Measurements from ENCODE around the gene MEFV.

The MEFV gene

DNA sequence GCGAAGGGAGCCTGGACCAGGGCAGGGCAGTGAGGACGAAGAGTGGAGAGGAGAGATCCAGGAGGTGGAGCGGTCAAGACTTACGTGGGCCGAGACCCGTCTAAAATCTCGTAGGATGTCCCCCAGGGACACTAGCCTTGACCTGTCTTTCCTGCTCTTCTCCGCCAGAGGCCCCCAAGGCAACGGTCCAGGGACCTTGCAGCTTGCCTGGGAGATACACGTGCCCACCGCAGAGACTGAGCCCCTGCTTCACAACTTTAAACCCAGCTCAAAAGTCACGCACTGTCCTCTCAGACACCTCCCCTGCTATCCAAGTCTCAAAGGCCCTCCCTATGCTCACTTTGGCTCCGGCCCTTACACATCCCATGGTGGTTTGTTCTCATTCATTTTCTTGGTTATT lies 39.4 kb upstream of the MEFV start:
- Histone ChIP-seq H4K20me1 (ENCODE audit: insufficient read depth) (no peaks in the 10 kb centered on the region), H3K4me1 (ENCODE audit: low read depth, poor library complexity, severe bottlenecking) (no peaks in the 10 kb centered on the region), H3K27ac (no peak overlapping the region), H3K4me2 (no peak overlapping the region), H3K27me3 (ENCODE audit: insufficient read depth, low read depth) (peaks cover 3% of the 10 kb centered on the region; the same call in 1 of the 2 replicates), H3K36me3 (ENCODE audit: insufficient read depth) (peaks cover 11% of the 10 kb centered on the region; the same call in 1 of the 2 replicates), H3K4me3 (IDR thresholded peaks at IDR 0.05; ENCODE audit: insufficient read depth, low read depth, low read length) (no peak overlapping the region), H3K79me2 (ENCODE audit: insufficient read depth, low read depth) (no peaks in the 10 kb centered on the region), H3K9ac (no peak overlapping the region), H2AFZ (ENCODE audit: low read depth) (no peak overlapping the region)
- TF ChIP-seq, protein P1, sequence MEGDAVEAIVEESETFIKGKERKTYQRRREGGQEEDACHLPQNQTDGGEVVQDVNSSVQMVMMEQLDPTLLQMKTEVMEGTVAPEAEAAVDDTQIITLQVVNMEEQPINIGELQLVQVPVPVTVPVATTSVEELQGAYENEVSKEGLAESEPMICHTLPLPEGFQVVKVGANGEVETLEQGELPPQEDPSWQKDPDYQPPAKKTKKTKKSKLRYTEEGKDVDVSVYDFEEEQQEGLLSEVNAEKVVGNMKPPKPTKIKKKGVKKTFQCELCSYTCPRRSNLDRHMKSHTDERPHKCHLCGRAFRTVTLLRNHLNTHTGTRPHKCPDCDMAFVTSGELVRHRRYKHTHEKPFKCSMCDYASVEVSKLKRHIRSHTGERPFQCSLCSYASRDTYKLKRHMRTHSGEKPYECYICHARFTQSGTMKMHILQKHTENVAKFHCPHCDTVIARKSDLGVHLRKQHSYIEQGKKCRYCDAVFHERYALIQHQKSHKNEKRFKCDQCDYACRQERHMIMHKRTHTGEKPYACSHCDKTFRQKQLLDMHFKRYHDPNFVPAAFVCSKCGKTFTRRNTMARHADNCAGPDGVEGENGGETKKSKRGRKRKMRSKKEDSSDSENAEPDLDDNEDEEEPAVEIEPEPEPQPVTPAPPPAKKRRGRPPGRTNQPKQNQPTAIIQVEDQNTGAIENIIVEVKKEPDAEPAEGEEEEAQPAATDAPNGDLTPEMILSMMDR (conservative IDR thresholded peaks at IDR 0.05; ENCODE audit: low read depth, low read length), result no peak

DNA sequence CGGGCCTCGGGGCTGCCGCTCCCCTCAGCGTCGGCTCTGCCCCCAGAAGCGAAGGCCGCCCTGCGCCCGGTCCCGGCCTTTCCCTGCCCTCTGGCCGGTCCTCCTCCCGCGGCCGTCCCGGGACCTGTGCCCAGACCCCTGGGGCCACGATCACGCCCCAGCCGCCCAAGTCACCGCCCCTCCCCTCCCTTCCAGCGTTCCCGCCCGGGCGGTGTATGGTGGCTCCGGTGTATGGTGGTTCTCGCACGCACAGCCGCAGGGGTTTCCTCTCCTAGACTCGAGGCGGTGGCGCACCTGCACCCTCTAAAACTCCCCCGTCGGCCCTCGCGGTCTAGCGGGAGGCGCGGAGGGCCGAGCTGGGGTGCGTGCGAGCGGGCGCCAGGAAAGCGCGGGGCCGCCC lies 38.8 kb upstream of the MEFV start:
- H3K4me2 ChIP-seq, result no peak overlapping the region
- H3K27ac ChIP-seq, result no peak overlapping the region
- TF ChIP-seq, protein P1 (conservative IDR thresholded peaks at IDR 0.05; ENCODE audit: low read depth, low read length), result no peak
- H3K4me3 ChIP-seq (IDR thresholded peaks at IDR 0.05; ENCODE audit: insufficient read depth, low read depth, low read length), result no peak overlapping the region
- H2AFZ ChIP-seq (ENCODE audit: low read depth), result no peak overlapping the region
- H3K79me2 ChIP-seq (ENCODE audit: insufficient read depth, low read depth), result peaks cover under 1% of the 10 kb centered on the region; the same call in 1 of the 2 replicates
- no peaks in the 10 kb centered on the region for H3K4me1 ChIP-seq (ENCODE audit: low read depth, poor library complexity, severe bottlenecking)
- peaks cover 3% of the 10 kb centered on the region; the same call in 1 of the 2 replicates for H3K27me3 ChIP-seq (ENCODE audit: insufficient read depth, low read depth)
- H3K36me3 ChIP-seq (ENCODE audit: insufficient read depth), result peaks cover 17% of the 10 kb centered on the region; the same call in 1 of the 2 replicates
- no peaks in the 10 kb centered on the region for H4K20me1 ChIP-seq (ENCODE audit: insufficient read depth)
- H3K9ac ChIP-seq, result no peak overlapping the region

GRCh38 chr16:3292604-3293003 lies 36.2 kb upstream of the MEFV start:
- Histone ChIP-seq H3K9ac (no peak overlapping the region), H3K4me1 (ENCODE audit: low read depth, poor library complexity, severe bottlenecking) (no peaks in the 10 kb centered on the region), H3K27ac (no peak overlapping the region), H3K36me3 (ENCODE audit: insufficient read depth) (peaks cover 31% of the 10 kb centered on the region), H4K20me1 (ENCODE audit: insufficient read depth) (no peaks in the 10 kb centered on the region), H3K4me2 (no peak overlapping the region), H2AFZ (ENCODE audit: low read depth) (no peak overlapping the region), H3K79me2 (ENCODE audit: insufficient read depth, low read depth) (peaks cover 20% of the 10 kb centered on the region), H3K27me3 (ENCODE audit: insufficient read depth, low read depth) (no peaks in the 10 kb centered on the region), H3K4me3 (IDR thresholded peaks at IDR 0.05; ENCODE audit: insufficient read depth, low read depth, low read length) (no peak overlapping the region)
- TF ChIP-seq, protein P1 (conservative IDR thresholded peaks at IDR 0.05; ENCODE audit: low read depth, low read length), result no peak

DNA sequence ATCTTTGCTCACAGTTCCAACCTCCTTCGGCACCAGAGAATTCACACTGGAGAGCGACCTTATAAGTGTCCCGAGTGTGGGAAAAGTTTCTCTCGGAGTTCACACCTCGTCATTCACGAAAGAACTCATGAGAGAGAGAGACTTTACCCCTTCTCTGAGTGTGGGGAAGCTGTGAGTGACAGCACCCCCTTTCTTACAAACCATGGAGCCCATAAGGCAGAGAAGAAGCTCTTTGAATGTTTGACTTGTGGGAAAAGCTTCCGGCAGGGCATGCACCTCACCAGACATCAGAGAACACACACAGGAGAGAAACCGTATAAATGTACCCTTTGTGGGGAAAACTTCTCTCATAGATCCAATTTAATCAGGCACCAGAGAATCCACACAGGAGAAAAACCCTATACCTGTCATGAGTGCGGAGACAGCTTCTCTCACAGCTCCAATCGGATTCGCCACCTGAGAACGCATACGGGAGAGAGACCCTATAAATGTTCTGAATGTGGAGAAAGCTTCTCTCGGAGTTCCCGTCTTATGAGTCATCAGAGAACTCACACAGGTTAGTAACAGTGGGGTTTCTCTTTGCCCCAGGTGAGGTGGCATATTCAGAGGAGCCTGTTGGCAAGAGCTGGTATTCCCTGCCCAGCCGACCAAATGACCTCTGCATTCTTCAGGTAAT lies 33.7 kb upstream of the MEFV start:
- Histone ChIP-seq H2AFZ (ENCODE audit: low read depth) (no peak overlapping the region), H3K36me3 (ENCODE audit: insufficient read depth) (peaks cover 47% of the 10 kb centered on the region), H3K4me2 (no peak overlapping the region), H3K79me2 (ENCODE audit: insufficient read depth, low read depth) (peaks cover 35% of the 10 kb centered on the region), H3K27ac (no peak overlapping the region), H3K27me3 (ENCODE audit: insufficient read depth, low read depth) (no peaks in the 10 kb centered on the region), H3K4me1 (ENCODE audit: low read depth, poor library complexity, severe bottlenecking) (peaks cover 2% of the 10 kb centered on the region), H3K9ac (no peak overlapping the region), H3K4me3 (IDR thresholded peaks at IDR 0.05; ENCODE audit: insufficient read depth, low read depth, low read length) (no peak overlapping the region), H4K20me1 (ENCODE audit: insufficient read depth) (no peaks in the 10 kb centered on the region)
- TF ChIP-seq, protein P1 (conservative IDR thresholded peaks at IDR 0.05; ENCODE audit: low read depth, low read length), result no peak

Data from KMS-11 (cell line).